Fibroblast of lung (primary cell): ENCODE results near the gene SGPP2. TPM values are rescaled to one million over a fixed set of nuclear protein-coding genes. Genes with fewer than 3 reads are reported as not detected.

ENCODE experiments used
- DNase-seq, 2 donors: peaks; one replicate each; pipeline versions ENCODE4 v3.0.0 to v3.0.0-alpha.2; 2010; ENCODE audit warnings: low read depth in 2 of 2
- H2AFZ ChIP-seq: 2 replicates; pipeline ENCODE4 v1.5.1; 2012; ENCODE audit warnings: low read length, control low read depth, inconsistent platforms
- H3K27ac ChIP-seq: 2 replicates; pipeline ENCODE4 v1.5.1; 2011; ENCODE audit warnings: low read length, control low read depth; ENCODE audit not compliant: insufficient read depth
- H3K27me3 ChIP-seq: 2 replicates; pipeline ENCODE4 v1.5.1; 2011; ENCODE audit warnings: mild to moderate bottlenecking, low read length; ENCODE audit not compliant: control insufficient read depth, insufficient read depth
- H3K36me3 ChIP-seq: 2 replicates; pipeline ENCODE4 v1.5.1; 2011; ENCODE audit warnings: low read length; ENCODE audit not compliant: control insufficient read depth, insufficient read depth
- H3K4me1 ChIP-seq: 2 replicates; pipeline ENCODE4 v1.5.1; 2011; ENCODE audit warnings: low read length; ENCODE audit not compliant: control insufficient read depth, insufficient read depth; ENCODE audit errors: extremely low read depth
- H3K4me2 ChIP-seq: 2 replicates; pipeline ENCODE4 v1.5.1; 2011; ENCODE audit warnings: low read length, control low read depth; ENCODE audit not compliant: insufficient read depth; ENCODE audit errors: extremely low read depth
- H3K4me3 ChIP-seq, 4 experiments: fragments of 200-600 bp in 1 of 4; sonication (generic) in 1 of 4; replicated peaks in 1 of 4; 2 replicates each; pipeline ENCODE4 v1.5.1; 2011 to 2016; ENCODE audit warnings: low read length in 4 of 4, low read depth in 3 of 4, mild to moderate bottlenecking in 3 of 4, control low read depth in 2 of 4, inconsistent platforms in 1 of 4, mixed read lengths in 1 of 4; ENCODE audit not compliant: insufficient read depth in 1 of 4; ENCODE audit errors: control extremely low read depth in 1 of 4
- H3K79me2 ChIP-seq: 2 replicates; pipeline ENCODE4 v1.5.1; 2012; ENCODE audit warnings: mild to moderate bottlenecking, low read length, inconsistent platforms; ENCODE audit not compliant: control insufficient read depth, insufficient read depth
- H3K9ac ChIP-seq: 2 replicates; pipeline ENCODE4 v1.5.1; 2011; ENCODE audit warnings: mild to moderate bottlenecking, low read length, control low read depth; ENCODE audit not compliant: insufficient read depth
- H3K9me3 ChIP-seq: 2 replicates; pipeline ENCODE4 v1.5.1; 2012; ENCODE audit warnings: low read depth, low read length; ENCODE audit not compliant: control insufficient read depth, insufficient read depth
- H4K20me1 ChIP-seq: 2 replicates; pipeline ENCODE4 v1.5.1; 2011; ENCODE audit warnings: low read length; ENCODE audit not compliant: control insufficient read depth, insufficient read depth; ENCODE audit errors: extremely low read depth
- CTCF ChIP-seq, 2 donors: IDR thresholded peaks in 1 of 2; conservative IDR thresholded peaks in 1 of 2; 1 replicate in 1 of 2; 2 replicates in 1 of 2; pipeline ENCODE4 v1.5.1; 2011 to 2012; ENCODE audit warnings: low read length in 2 of 2, control low read depth in 1 of 2, inconsistent platforms in 1 of 2, low read depth in 1 of 2, mild to moderate bottlenecking in 1 of 2
- EZH2 ChIP-seq: IDR thresholded peaks from 2 replicates; pipeline ENCODE4 v1.5.1; 2012; ENCODE audit warnings: low read length, control low read depth, mild to moderate bottlenecking; ENCODE audit errors: missing control alignments
- polyA plus RNA-seq, 2 donors: library from polyadenylated mRNA; depleted of rRNA in 1 of 2; stranded (reverse) in 1 of 2; unstranded in 1 of 2; fragments of >200 nt; gene quantifications; 2 replicates each; pipeline ENCODE4 v1.2.1, GENCODE V29; 2011 to 2012; ENCODE audit warnings: missing spikeins in 1 of 2
- total RNA-seq: library from RNA; depleted of rRNA; stranded (reverse); fragments of >200 nt; gene quantifications from 2 replicates; pipeline ENCODE4 v1.2.1, GENCODE V29; 2014

SGPP2 gene
- total and polyA plus RNA-seq, 2 donors (not counting 1 experiment from before 2014, with no cell fraction given) = not detected

DNA sequence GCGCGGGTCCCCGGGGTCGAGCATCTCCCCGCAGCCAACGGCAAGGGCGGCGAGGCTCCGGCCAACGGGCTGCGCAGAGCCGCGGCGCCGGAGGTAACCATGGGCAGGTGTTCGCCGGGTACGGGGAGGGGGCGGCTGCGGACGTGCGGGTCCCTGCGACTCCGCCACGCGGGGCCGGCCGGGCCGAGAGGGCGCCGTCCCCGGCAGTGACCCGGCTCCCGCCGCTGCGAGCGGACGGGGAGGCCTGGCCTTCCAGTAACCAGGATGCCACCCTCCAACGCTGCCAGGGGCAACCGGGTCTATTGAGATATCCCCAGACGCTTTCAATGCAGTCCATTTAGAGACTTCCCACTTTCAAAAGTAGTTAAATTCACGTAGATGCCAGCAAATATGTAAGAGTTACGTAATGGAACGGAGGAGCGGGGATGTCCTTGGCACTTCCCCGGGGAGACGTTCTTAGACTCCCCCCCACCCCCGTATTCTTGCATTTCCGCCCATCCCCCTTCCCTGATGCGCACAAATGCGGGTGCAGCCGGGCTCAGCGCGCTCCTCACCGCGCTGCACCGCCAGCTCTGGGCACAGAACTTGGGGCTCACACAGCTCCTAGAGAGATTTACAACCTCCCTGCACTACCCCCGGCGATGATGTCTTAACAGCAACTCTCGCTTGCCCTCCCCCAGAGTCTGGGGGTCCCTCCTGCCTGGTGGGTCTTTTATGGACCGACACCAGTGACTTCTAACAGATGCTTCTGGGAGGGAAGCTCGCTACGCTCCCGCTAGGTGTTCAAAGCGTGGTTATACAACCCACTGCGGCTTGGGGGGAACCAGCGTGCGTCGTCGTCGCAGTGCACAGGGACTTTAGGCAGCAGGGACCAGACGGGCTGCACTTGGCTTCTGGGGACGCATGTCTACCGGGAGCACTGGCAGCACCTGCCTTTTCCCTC is 657 bp downstream of the SGPP2 start:
- H2AFZ ChIP-seq = no peak overlapping the region
- no peaks in the 10 kb centered on the region for H3K36me3 ChIP-seq

DNA sequence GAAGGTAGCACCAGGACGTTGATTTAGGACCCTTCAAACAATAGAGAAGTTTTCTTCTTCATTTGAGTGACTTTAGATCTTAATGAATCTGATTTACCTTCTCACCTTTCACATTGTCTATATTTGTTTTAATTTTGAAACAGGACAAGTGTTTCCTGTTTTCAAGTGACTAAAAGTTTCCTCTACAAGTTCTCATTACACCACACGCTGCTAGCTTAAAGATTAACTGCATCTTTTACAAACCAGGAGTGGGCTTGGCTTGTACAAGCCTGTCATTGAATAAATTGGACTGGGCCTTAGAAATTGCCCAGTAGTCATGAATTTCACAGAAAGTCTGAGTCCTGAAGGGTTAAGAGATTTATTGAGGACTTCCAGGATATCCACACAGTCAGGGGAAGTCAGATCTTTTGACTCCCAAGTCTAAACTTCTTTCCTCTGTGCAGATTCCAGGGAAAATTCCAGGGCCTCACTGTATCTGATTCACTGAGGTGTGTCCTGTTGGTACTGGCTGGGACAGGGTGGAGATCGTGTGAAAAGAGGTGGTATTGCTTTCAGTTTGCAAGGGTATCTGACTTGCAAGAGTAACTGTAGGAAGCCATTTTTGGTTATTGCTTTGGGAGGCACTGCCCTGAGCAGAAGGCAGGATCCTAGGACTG is 3.4 kb downstream of the SGPP2 start:
- no peaks in the 10 kb centered on the region for H3K9me3 ChIP-seq

More for the DNA sequence above, 657 bp downstream of the SGPP2 start:
- Histone ChIP-seq H3K4me2 (no peak overlapping the region), H3K9ac (no peak overlapping the region), H4K20me1 (no peaks in the 10 kb centered on the region), H3K9me3 (no peaks in the 10 kb centered on the region), H3K4me1 (no peaks in the 10 kb centered on the region), H3K27me3 (peaks cover 12% of the 10 kb centered on the region), H3K4me3 (no peak overlapping the region), H3K79me2 (no peaks in the 10 kb centered on the region), H3K27ac (no peak overlapping the region)
- peak; percentile 61 for TF ChIP-seq EZH2
- no peak for TF ChIP-seq CTCF (conservative IDR thresholded peaks at IDR 0.05 in 1 of 2, IDR thresholded peaks at IDR 0.05 in 1 of 2; ENCODE audit: low read depth in 1 of 2, low read length in 2 of 2)
- no peak for DNase-seq

More for the DNA sequence above, 3.4 kb downstream of the SGPP2 start:
- Histone ChIP-seq H3K9ac (no peak overlapping the region), H2AFZ (no peak overlapping the region), H3K4me1 (no peaks in the 10 kb centered on the region), H3K27me3 (peaks cover 12% of the 10 kb centered on the region), H3K4me3 (no peak overlapping the region), H3K27ac (no peak overlapping the region), H3K4me2 (no peak overlapping the region), H3K36me3 (no peaks in the 10 kb centered on the region), H4K20me1 (no peaks in the 10 kb centered on the region), H3K79me2 (no peaks in the 10 kb centered on the region)
- no peak for DNase-seq
- no peak for TF ChIP-seq CTCF (conservative IDR thresholded peaks at IDR 0.05 in 1 of 2, IDR thresholded peaks at IDR 0.05 in 1 of 2; ENCODE audit: low read depth in 1 of 2, low read length in 2 of 2)
- TF ChIP-seq EZH2 = no peak
